NCI-H2107 treated with DMSO at 0.1 percent for 48 hours (cell line): ENCODE results near the gene FBXW11.

Experiments
- DNase-seq: peaks from one replicate; lab custom pipeline; 2025; ENCODE audit not compliant: unreplicated experiment; lab: John Stamatoyannopoulos, UW

Gene FBXW11

DNA sequence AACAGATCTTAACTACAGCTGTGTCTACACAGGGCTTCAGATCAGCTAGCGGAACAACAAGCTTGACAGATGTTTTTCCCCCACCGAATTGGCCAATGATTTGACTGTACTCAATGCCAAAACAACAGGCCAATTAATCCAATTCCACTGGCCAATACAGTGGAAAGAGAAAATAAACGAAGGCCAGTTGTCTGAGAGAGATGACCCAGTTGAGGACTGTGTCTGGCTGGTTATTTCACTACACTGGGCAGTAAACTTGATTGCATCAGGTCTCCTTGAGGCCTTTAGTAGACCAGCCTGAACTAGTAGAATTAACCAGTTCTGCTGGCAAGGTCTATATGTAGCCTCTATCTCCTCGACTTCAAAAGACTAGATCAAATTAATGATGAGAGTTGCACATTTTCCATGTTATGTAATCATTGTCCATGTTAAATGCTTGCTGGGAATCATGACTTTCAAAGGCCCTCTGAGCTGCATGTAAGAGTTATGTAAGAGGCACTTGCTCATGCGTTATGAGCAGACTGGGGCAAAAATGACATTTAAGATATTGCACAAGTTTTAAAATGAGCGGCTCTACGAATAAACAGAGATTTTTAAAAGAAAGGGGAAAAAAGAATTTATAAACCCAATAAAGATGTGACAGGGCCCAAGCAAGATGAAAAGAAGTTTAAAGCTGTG lies 192.5 kb downstream of the FBXW11 start:
- no peak for DNase-seq

DNA sequence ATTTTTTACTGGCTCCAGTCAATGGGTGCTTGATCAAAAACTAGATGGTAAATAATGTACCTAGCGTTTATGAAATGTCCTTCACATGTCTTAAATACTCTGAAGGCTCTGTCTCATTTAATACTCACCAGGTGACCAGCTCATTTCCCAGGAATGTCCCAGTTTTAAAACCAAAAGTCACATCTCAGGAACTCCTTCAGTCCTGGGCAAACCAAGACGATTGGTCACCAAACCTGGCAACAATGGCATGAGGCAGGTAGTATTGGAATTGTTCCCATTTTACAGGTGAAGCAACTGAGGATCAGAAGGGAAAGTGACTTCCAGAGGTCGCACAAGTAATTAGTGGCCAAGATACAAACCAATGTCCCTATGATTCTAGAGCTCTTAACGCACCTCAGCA lies 193.2 kb downstream of the FBXW11 start:
- DNase-seq: no peak
